ENCODE results near the gene ADARB2.

ADARB2 gene

DNA sequence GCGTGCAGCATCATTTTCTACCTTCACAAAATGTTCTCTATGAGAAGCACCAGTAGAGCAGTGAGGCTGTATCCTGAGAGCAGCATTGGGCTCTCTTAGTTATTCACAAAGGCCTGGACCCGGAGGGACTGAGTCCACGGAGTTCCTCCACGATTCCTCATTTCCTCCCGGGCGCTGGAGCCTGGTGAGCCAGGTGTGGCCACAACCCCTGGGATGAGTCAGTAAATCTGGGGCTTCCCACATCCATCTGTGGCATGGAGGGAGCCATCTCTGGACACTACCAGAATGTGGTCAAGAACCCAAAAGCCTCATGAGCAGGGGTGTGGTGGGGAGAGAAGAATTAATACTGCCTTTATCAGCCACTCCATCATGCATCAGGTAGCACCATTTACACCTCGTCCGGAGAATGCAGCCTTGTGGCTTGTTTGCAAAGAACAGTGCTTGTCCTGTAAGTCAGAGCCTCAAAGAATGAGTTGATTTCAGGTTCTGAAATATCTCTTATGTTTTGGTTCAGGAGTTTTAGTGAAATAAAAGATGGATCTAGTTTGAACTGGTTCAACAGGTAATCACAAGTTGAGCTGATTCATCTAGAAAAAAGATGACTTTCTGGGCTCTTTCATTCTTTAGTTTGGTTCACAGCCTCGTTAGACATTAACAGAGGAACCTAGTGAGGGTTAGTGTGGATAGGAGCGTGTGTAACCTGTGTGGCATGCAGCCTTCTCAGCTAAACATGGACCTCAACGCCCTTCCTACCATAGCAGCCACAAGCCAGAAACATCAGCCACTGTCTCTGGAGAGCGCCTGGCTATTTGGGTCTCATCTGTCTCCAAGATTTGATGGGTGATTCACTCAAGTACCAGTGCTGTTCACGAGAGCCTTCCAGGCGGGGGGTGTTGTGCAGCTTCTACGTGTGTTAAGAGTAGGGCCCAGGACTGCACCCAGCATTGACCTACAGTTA is 586.0 kb downstream of the ADARB2 start:
- Histone ChIP-seq H3K4me1 (ENCODE audit: control insufficient read depth, insufficient read depth, low read length) (no peaks in the 10 kb centered on the region), H3K4me3 (ENCODE audit: low read depth, low read length) (no peak overlapping the region), H3K27ac (ENCODE audit: extremely low read depth, low read depth, low read length) (no peak overlapping the region), H3K9me3 (ENCODE audit: control insufficient read depth, insufficient read depth, low read depth, low read length) (no peaks in the 10 kb centered on the region), H3K36me3 (ENCODE audit: control insufficient read depth in 2 of 2, insufficient read depth in 1 of 2, low read length in 2 of 2) (no peaks in the 10 kb centered on the region)
- peak; percentile 31; the same call in 1 of the 2 replicates for TF ChIP-seq SCRT2 (tag by site-specific recombination; IDR thresholded peaks at IDR 0.05)
- TF ChIP-seq ZNF16 (tag by site-specific recombination; IDR thresholded peaks at IDR 0.05; ENCODE audit: low read depth) = no peak
- TF ChIP-seq ZNF169 (tag by site-specific recombination; IDR thresholded peaks at IDR 0.05) = no peak
- ChIA-PET POLR2A (no interaction called here), CTCF (no interaction called here)

- TF ChIP-seq, protein P1, sequence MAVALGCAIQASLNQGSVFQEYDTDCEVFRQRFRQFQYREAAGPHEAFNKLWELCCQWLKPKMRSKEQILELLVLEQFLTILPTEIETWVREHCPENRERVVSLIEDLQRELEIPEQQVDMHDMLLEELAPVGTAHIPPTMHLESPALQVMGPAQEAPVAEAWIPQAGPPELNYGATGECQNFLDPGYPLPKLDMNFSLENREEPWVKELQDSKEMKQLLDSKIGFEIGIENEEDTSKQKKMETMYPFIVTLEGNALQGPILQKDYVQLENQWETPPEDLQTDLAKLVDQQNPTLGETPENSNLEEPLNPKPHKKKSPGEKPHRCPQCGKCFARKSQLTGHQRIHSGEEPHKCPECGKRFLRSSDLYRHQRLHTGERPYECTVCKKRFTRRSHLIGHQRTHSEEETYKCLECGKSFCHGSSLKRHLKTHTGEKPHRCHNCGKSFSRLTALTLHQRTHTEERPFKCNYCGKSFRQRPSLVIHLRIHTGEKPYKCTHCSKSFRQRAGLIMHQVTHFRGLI (tag by site-specific recombination; IDR thresholded peaks at IDR 0.05) = no peak
- no peak for TF ChIP-seq ZNF214 (tag by site-specific recombination; IDR thresholded peaks at IDR 0.05; ENCODE audit: borderline replicate concordance)
- H3K4me1 ChIP-seq (ENCODE audit: control insufficient read depth, insufficient read depth, low read length) = no peaks in the 10 kb centered on the region
- H3K27ac ChIP-seq (ENCODE audit: extremely low read depth, low read depth, low read length) = no peak overlapping the region
- H3K36me3 ChIP-seq (ENCODE audit: control insufficient read depth in 2 of 2, insufficient read depth in 1 of 2, low read length in 2 of 2) = no peaks in the 10 kb centered on the region
- H3K4me3 ChIP-seq (ENCODE audit: low read depth, low read length) = no peak overlapping the region
- ChIA-PET CTCF (no interaction called here), POLR2A (no interaction called here)
- H3K9me3 ChIP-seq (ENCODE audit: control insufficient read depth, insufficient read depth, low read depth, low read length) = no peaks in the 10 kb centered on the region
Measured at GRCh38 chr10:1150638-1150955, 586.7 kb downstream of the ADARB2 start.

DNA sequence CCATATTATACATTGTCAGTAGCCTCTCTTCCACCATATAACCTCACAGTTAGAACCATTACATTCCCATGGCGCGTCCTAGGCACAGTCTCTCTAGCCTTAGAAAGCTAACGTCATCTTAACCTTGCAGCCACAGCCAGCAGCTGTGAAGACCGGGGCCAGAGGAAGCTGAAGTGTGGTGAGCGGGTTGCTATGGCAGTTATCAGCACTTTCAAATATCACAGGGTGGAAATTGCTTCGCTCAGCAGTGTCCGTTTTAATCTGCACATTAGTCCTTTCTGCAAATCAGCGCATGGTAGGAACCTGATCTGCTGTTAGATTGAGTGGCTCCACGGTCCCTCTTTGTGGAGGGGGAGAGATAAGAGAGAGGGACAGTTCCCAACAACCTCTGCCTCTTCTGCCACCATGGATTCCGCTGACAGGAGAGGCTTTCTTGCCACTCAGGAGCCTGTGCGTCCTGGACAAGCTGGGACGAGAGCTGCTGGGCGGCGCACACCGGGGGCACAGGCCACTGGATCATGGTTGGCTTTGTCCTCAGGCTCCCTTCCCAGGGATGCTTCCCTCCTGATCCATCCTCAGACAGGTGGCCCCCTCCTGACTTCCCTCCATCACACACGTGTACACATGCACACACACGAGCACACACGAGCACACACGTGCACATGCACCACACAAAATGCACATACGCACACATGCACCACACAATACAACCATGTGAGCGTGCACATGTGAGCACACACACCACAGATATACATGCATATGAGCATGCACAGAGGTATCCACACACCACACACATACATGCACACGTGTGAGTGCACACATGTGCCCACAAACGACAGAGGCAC is 587.3 kb downstream of the ADARB2 start:
- H3K4me3 ChIP-seq (ENCODE audit: low read depth, low read length) = no peak overlapping the region
- no peak overlapping the region for H3K27ac ChIP-seq (ENCODE audit: extremely low read depth, low read depth, low read length)
- CTCF ChIA-PET = no interaction called here
- no peaks in the 10 kb centered on the region for H3K4me1 ChIP-seq (ENCODE audit: control insufficient read depth, insufficient read depth, low read length)
- POLR2A ChIA-PET = no interaction called here
- TF ChIP-seq ZIC2 (tag by site-specific recombination; IDR thresholded peaks at IDR 0.05) (0 out of 2 replicates have a peak, but pooled peaks have one; percentile 12), ZNF501 (tag by site-specific recombination; IDR thresholded peaks at IDR 0.05) (no peak), ZNF221 (tag by site-specific recombination; IDR thresholded peaks at IDR 0.05; ENCODE audit: borderline replicate concordance) (no peak), ZNF610 (tag by site-specific recombination; IDR thresholded peaks at IDR 0.05; ENCODE audit: borderline replicate concordance) (no peak), TRIM28 (IDR thresholded peaks at IDR 0.05; ENCODE audit: borderline replicate concordance, low read length) (0 out of 2 replicates have a peak, but pooled peaks have one; percentile 29), KLF17 (tag by site-specific recombination; IDR thresholded peaks at IDR 0.05) (no peak), ZNF248 (tag by site-specific recombination; IDR thresholded peaks at IDR 0.05) (no peak)
- TF ChIP-seq, protein P2, sequence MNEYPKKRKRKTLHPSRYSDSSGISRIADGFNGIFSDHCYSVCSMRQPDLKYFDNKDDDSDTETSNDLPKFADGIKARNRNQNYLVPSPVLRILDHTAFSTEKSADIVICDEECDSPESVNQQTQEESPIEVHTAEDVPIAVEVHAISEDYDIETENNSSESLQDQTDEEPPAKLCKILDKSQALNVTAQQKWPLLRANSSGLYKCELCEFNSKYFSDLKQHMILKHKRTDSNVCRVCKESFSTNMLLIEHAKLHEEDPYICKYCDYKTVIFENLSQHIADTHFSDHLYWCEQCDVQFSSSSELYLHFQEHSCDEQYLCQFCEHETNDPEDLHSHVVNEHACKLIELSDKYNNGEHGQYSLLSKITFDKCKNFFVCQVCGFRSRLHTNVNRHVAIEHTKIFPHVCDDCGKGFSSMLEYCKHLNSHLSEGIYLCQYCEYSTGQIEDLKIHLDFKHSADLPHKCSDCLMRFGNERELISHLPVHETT (tag by site-specific recombination; IDR thresholded peaks at IDR 0.05) = no peak
- TF ChIP-seq, protein P3, sequence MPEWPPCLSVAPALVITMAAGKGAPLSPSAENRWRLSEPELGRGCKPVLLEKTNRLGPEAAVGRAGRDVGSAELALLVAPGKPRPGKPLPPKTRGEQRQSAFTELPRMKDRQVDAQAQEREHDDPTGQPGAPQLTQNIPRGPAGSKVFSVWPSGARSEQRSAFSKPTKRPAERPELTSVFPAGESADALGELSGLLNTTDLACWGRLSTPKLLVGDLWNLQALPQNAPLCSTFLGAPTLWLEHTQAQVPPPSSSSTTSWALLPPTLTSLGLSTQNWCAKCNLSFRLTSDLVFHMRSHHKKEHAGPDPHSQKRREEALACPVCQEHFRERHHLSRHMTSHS (tag by site-specific recombination; IDR thresholded peaks at IDR 0.05) = no peak
- H3K36me3 ChIP-seq (ENCODE audit: control insufficient read depth in 2 of 2, insufficient read depth in 1 of 2, low read length in 2 of 2) = no peaks in the 10 kb centered on the region
- no peaks in the 10 kb centered on the region for H3K9me3 ChIP-seq (ENCODE audit: control insufficient read depth, insufficient read depth, low read depth, low read length)
